Lower leg skin (tissue), 3 donors: ENCODE data around the gene TOMM22.

Experiments
- POLR2A ChIP-seq, 2 donors: fragments of 450-650 bp; IDR thresholded peaks; one replicate each; pipeline ENCODE4 v1.6.1; 2016 to 2017; ENCODE audit warnings: antibody characterized with exemption in 2 of 2, mild to moderate bottlenecking in 1 of 2, moderate library complexity in 1 of 2
- TF ChIP-seq, protein P1 (sequence below), 3 donors: fragments of 450-650 bp; IDR thresholded peaks; one replicate each; pipeline ENCODE4 v1.5.1; 2016; ENCODE audit warnings: antibody characterized with exemption in 3 of 3, mild to moderate bottlenecking in 3 of 3, moderate library complexity in 2 of 3

DNA sequence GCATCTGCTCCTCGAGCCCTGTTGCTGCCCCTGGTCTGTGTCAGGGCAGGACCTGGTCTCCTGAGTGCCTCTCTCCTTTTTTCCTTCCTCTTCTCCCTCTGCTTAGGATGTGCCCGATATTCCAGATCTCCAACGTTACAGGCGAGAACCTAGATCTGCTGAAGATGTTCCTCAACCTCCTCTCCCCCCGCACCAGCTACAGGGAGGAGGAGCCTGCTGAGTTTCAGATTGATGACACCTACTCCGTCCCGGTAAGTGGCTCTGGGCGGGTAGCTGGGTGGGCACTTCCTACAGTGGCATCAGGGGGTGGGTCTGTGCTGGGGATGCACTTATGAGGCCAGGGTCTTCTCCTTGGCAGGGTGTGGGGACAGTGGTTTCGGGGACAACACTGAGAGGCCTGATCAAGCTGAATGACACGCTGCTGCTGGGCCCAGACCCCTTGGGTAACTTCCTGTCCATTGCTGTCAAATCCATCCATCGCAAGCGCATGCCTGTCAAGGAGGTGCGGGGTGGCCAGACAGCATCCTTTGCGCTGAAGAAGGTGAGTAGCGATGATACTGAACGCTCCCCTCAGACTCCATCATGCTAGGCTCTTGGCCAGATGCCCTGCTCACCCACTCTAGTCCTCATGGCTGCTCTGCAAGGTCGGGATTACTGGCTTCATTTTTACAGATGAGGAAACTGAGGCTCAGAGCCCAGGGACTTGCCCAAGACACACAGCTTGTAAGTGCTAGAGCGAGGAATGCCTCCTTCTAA is 44.3 kb downstream of the TOMM22 start:
- TF ChIP-seq, protein P1, sequence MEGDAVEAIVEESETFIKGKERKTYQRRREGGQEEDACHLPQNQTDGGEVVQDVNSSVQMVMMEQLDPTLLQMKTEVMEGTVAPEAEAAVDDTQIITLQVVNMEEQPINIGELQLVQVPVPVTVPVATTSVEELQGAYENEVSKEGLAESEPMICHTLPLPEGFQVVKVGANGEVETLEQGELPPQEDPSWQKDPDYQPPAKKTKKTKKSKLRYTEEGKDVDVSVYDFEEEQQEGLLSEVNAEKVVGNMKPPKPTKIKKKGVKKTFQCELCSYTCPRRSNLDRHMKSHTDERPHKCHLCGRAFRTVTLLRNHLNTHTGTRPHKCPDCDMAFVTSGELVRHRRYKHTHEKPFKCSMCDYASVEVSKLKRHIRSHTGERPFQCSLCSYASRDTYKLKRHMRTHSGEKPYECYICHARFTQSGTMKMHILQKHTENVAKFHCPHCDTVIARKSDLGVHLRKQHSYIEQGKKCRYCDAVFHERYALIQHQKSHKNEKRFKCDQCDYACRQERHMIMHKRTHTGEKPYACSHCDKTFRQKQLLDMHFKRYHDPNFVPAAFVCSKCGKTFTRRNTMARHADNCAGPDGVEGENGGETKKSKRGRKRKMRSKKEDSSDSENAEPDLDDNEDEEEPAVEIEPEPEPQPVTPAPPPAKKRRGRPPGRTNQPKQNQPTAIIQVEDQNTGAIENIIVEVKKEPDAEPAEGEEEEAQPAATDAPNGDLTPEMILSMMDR (IDR thresholded peaks at IDR 0.05) = no peak
- no peak for TF ChIP-seq POLR2A (IDR thresholded peaks at IDR 0.05)
